HG02571 (cell line): Measurements from ENCODE around the gene EFCAB12.
"Not testable (repeated sequence)": the region's sequence is repeated elsewhere in the genome, so short reads cannot be mapped to it uniquely, and the experiment has no call there.

Experiments
- ATAC-seq: cut with Tn5 transposase; IDR thresholded peaks from one replicate; pipeline ENCODE4 v1.9.1; 2021; ENCODE audit warnings: mild to moderate bottlenecking, moderate library complexity; ENCODE audit not compliant: unreplicated experiment

The EFCAB12 gene

GRCh38 chr3:129371041-129371826 lies 57.2 kb downstream of the EFCAB12 start:
- no peak for ATAC-seq

- ATAC-seq, result no peak
Measured at GRCh38 chr3:129370248-129370964, 58.0 kb downstream of the EFCAB12 start.

GRCh38 chr3:129369711-129370110 lies 58.7 kb downstream of the EFCAB12 start:
- ATAC-seq, result no peak

- ATAC-seq, result no peak
Measured at GRCh38 chr3:129367821-129368220, 60.6 kb downstream of the EFCAB12 start.

GRCh38 chr3:129366312-129366831 lies 62.1 kb downstream of the EFCAB12 start:
- ATAC-seq, result no peak

GRCh38 chr3:129365296-129366136 lies 62.9 kb downstream of the EFCAB12 start:
- no peak for ATAC-seq

- ATAC-seq, result not testable (repeated sequence)
Measured at GRCh38 chr3:129364811-129365210, 63.6 kb downstream of the EFCAB12 start.

GRCh38 chr3:129363356-129363755 lies 65.1 kb downstream of the EFCAB12 start:
- ATAC-seq, result not testable (repeated sequence)

GRCh38 chr3:129360705-129361460 lies 67.6 kb downstream of the EFCAB12 start:
- no peak for ATAC-seq

- no peak for ATAC-seq
Measured at GRCh38 chr3:129360171-129360611, 68.2 kb downstream of the EFCAB12 start.

GRCh38 chr3:129358772-129359371 lies 69.6 kb downstream of the EFCAB12 start:
- no peak for ATAC-seq

GRCh38 chr3:129358177-129358771 lies 70.2 kb downstream of the EFCAB12 start:
- ATAC-seq, result no peak

GRCh38 chr3:129357616-129358015 lies 70.8 kb downstream of the EFCAB12 start:
- no peak for ATAC-seq

- no peak for ATAC-seq
Measured at GRCh38 chr3:129356756-129357425, 71.5 kb downstream of the EFCAB12 start.

GRCh38 chr3:129353589-129353941 lies 74.9 kb downstream of the EFCAB12 start:
- no peak for ATAC-seq

- ATAC-seq, result no peak
Measured at GRCh38 chr3:129352650-129353588, 75.5 kb downstream of the EFCAB12 start.

- no peak for ATAC-seq
Measured at GRCh38 chr3:129352045-129352444, 76.4 kb downstream of the EFCAB12 start.
